HuH-7 (cell line): ENCODE results near the gene B4GALT5.
"Not testable (repeated sequence)": the region's sequence is repeated elsewhere in the genome, so short reads cannot be mapped to it uniquely, and the experiment has no call there.

Experiments
- DNase-seq: peaks from one replicate; pipeline ENCODE4 v3.0.0; 2011; ENCODE audit warnings: low spot score

The B4GALT5 gene

DNA sequence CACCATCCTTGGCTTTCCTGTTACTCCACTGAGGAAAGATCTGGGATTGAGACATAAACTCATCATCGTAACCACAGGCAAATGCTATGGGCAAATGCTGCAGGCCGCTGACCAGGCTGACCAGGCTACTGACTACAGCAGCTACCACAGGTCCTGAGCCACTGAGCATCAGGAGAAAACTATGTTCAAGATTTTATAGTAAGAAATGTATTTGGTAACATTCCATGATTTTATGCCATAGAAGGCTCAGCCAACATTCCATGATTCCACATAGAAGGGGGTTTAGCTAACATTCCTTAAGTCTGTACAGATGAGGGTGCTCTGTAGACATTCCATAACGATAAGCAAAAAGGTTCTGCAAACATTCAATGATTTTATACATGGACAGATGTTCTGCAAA is 16.1 kb upstream of the B4GALT5 start:
- DNase-seq, result no peak

- no peak for DNase-seq
These were observed 14.5 kb upstream of the B4GALT5 start for GRCh38 chr20:49727894-49728885.

DNA sequence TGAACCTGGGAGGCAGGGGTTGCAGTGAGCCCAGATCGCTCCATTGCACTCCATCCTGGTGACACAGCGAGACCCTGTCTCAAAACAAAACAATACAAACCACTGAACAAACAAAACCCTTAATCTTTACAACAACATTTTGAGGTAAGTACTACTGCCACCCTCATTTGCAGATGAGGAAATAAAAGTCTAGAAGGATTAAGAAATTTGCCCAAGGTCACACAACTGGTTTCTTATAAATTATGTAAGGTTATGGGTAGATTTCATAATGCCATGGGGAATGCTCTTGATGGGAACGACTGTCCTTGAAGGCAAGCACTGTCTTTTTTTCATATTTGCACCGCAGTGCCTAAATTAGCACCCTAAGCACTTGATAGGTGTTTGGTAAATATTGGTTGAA is 13.8 kb upstream of the B4GALT5 start:
- DNase-seq, result no peak

- no peak for DNase-seq
These were observed 12.0 kb upstream of the B4GALT5 start for GRCh38 chr20:49725694-49726093.

GRCh38 chr20:49725224-49725606 is 11.5 kb upstream of the B4GALT5 start:
- not testable (repeated sequence) for DNase-seq

DNA sequence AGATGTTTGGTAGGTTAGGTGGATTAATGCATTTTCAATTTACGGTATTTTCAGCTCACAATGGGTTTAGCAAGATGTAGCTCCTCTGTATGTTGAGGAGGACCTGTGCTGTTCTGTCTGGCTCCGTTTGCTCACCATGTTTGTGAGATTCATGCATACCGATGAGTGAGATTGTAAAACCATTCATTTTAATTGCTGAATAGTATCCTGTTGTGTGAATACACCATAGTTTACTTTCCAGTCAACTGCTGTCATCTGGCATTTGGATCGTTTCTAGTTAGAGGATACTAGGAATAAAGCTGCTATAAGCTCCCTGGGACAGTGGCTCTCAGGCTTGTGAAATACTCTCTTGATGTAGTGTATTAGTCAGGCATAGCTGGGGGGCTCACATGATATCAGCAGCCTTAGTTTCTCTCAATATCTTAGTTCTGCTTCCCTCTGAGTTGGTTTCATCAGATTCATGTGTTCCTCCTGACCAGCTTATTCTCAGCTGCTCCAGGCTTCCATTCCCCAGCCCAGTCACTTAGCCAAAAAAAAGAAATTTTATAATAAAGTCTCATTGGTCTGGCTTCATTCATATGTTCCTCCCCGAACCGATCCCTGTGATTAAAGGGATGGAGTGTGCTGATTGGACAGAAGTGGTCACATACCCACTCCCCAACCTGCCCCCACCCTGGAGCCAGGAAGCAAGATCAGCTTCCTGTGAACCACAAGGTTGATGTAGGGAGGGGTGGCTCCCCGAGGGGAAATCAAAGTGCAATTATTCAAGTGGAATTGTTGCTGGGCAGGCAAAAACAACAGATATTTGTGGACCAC is 10.9 kb upstream of the B4GALT5 start:
- no peak for DNase-seq

DNA sequence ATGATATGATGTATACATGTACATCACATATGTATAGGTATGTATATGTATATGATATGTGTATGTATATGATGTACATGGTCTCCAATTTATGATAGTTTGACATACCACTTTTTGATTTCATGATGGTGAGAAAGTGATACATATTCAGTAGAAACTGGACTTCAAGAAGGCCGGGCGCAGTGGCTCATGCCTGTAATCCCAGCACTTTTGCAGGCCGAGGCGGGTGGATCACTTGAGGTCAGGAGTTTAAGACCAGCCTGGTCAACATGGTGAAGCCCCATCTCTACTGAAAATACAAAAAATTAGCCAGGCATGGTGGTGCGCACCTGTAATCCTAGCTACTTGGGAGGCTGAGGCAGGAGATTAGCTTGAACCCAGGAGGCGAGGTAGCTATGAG is 10.1 kb upstream of the B4GALT5 start:
- not testable (repeated sequence) for DNase-seq

- DNase-seq, result not testable (repeated sequence)
These were observed 7.6 kb upstream of the B4GALT5 start for GRCh38 chr20:49721326-49721725.

- DNase-seq, result no peak
These were observed 1.8 kb upstream of the B4GALT5 start for GRCh38 chr20:49715466-49715865.

- DNase-seq, result peak; percentile 39
These were observed 504 bp downstream of the B4GALT5 start for GRCh38 chr20:49712996-49713752.

GRCh38 chr20:49712646-49712995 is 1.1 kb downstream of the B4GALT5 start:
- DNase-seq, result no peak

DNA sequence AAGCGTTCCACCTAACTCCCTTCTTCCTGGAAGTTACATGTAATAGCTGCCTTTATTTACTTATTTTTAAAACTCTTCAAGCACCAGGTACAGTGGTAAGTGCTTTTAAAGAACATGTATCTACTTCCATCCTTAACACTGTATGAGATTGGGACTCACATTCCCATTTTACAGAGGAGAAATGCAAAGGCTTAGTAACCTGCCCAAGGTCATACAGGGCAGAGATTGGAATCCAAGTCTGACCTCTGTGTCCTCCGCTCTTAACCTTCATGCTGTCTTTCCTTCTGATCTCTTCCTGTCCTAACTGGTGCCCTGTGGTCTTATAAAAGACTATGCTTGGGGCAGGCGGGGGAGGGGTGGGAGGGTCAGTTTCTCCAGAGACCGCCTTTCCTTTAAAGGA is 1.6 kb downstream of the B4GALT5 start:
- DNase-seq, result no peak

DNA sequence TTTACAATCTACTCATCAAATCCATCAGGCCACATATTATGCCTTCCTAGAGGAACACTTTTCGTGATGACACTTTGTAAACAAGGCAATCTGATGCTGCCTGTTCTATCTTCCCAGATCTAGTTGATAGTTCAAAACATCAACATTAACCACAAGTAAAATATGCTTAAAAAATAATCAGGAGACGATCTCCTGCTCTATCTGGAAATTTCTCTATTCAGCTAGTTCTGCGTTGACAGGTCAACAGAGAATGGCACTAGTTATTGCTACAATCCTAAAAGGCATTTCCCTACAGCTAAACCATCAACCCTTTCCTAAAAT is 2.1 kb downstream of the B4GALT5 start:
- no peak for DNase-seq

DNA sequence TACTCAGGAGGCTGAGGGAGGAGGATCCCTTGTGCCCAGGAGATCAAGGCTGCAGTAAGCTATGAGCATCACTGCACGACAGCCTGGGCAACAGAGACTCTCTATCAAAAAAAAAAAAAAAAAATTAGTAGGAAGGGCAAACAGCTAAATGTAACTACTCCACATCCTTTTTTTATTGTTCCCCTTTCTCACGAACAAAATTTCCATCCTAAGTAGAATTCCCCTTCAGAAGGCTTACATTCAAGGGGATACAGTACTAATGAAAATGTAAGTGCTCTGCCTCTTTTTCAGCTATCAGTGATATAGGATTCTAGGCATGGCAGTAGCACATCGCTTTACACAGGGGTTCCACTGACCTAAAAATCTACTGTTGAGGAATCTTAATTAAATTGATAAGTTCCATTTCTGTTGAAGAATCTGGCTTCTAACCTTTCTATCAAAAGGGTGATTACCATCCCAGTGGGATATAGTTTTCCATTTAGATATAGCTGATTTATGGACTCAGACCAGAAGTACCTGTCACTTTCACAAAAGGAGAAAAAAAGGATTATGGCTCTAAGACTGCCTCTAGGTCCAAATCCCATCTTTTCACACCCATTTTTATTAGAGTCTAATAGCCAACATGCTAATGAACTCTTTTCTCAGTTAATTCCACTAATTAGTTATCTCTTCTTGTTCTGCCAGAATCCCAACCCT is 2.6 kb downstream of the B4GALT5 start:
- DNase-seq, result no peak

- DNase-seq, result no peak
These were observed 6.6 kb downstream of the B4GALT5 start for GRCh38 chr20:49707118-49707517.

GRCh38 chr20:49706630-49707091 is 7.0 kb downstream of the B4GALT5 start:
- no peak for DNase-seq

DNA sequence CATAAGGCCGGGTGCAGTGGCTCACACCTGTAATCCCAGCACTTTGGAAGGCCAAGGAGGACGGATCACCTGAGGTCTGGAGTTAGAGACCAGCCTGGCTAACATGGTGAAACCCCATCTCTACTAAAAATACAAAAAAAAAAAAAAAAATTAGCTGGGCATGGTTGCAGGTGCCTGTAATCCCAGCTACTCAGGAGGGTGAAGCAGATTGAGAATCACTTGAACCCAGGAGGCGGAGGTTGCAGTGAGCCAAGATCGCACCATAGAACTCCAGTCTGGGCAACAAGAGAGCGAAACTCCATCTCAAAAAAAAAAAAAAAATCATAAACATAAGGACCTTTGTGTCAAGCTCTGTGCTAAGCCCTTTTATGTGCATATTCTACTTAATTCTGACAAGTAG is 7.8 kb downstream of the B4GALT5 start:
- DNase-seq, result not testable (repeated sequence)

DNA sequence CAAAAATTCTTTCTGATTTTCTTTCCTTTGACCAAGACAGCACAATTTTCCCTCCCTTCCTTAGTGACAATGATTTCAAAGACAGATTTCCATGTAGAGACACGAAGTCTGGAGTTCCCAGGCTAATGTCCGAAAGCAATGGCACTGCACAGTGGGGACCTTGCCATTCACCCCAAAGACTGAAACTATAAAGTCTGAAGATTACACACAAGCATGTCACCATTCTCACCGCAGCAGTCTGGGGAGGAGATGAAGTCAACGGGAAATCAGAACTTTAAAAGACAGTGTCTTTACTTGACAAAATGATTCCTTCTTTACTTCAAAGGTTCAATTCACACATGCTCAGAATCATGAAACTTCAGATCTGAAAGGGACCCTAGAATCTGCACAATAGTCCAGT is 8.3 kb downstream of the B4GALT5 start:
- DNase-seq, result no peak

DNA sequence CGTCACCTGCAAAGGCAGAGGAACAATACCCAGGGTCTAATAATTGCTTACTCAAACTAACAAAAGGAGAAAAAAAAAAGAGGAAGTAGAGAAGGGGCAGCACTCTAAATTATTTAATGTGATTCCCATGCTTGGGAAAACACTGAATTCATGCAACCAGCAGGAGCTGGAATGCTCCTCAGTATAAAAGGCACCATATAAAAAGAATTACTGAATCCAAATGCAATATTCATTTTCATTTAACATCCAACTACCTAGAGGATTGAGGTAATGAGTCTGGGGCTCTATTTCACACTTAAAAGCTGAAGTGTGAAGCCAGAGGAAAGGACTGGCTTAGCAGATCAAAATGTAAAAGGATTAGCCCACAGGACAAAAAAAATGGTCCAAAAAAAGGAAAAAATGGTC is 8.7 kb downstream of the B4GALT5 start:
- DNase-seq, result no peak

DNA sequence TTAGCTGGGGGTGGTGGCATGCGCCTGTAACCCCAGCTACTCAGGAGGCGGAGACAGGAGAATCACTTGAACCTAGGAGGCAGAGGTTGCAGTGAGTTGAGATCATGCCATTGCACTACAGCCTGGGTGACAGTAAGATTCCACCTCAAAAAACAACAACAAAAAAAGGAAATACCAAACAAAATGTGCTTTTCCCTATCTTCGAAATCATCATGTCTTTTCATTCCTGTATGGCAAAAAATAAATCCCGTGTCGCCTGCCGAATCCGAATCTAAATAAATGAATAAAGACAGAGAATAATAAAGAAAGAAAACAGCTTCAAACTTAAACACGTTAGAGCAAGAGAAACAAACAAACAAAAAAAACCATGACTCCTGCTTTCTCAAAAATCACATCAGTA is 11.8 kb downstream of the B4GALT5 start:
- DNase-seq, result no peak

DNA sequence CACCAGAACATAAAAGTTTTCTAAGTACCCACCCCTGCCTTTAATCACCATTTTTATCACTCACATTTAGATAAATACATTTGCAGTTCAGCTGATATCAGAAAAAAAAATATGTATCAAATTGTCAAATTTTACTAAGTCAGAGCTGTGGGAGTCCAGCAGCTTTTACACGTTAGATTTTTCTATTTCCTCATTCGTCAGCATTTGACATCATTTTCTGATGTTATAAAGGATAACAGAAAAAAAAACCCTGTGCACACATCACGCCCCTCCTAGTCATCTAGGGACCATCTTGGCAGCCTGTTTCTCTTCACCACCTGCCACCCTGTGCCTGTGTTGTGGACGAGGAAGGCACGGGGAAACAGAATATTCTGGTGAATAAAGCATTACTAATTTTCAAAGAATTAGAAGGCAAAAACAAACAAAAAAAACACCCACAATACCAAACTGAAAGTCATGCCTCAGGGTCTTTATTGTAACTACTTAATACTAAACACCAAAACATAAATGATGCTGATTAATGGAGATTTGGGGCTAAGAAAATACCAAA is 12.4 kb downstream of the B4GALT5 start:
- no peak for DNase-seq
